ENCODE results near the gene ERC2. TPM values are rescaled to one million over a fixed set of nuclear protein-coding genes. Genes with fewer than 3 reads are reported as not detected.

ERC2 gene
- total and polyA plus RNA-seq, 9 donors, result 1.2 to 9.4 (median 5.4) TPM

- Histone ChIP-seq H3K27ac (no peak overlapping the region), H3K27me3 (no peaks in the 10 kb centered on the region), H3K4me3 (no peak overlapping the region), H3K9me3 (no peaks in the 10 kb centered on the region), H3K36me3 (no peaks in the 10 kb centered on the region), H3K4me1 (ENCODE audit: insufficient read depth) (peaks cover 2% of the 10 kb centered on the region)
- TF ChIP-seq CTCF (IDR thresholded peaks at IDR 0.05) (no peak), EP300 (IDR thresholded peaks at IDR 0.05) (no peak), POLR2A (IDR thresholded peaks at IDR 0.05) (no peak)
- no peak for DNase-seq
- WGBS, 3 donors, result 85 to 94% (median 94%) methylated on average over 1 of the region's 1 CpG
- intact Hi-C loops (cut with DNase I), result no loop called here
Measured at GRCh38 chr3:55630921-55631299, 837.4 kb downstream of the ERC2 start.

GRCh38 chr3:55630280-55630920 is 837.9 kb downstream of the ERC2 start:
- H3K36me3 ChIP-seq, result no peaks in the 10 kb centered on the region
- no peak for DNase-seq
- H3K27me3 ChIP-seq, result no peaks in the 10 kb centered on the region
- no peak overlapping the region for H3K27ac ChIP-seq
- no peak overlapping the region for H3K4me3 ChIP-seq
- peaks cover 2% of the 10 kb centered on the region for H3K4me1 ChIP-seq (ENCODE audit: insufficient read depth)
- TF ChIP-seq CTCF (IDR thresholded peaks at IDR 0.05) (no peak), EP300 (IDR thresholded peaks at IDR 0.05) (no peak), POLR2A (IDR thresholded peaks at IDR 0.05) (no peak)
- intact Hi-C loops (cut with DNase I), result no loop called here
- H3K9me3 ChIP-seq, result no peaks in the 10 kb centered on the region
- WGBS, 3 donors, result 95% methylated on average over 14 of the region's 14 CpGs

- no peaks in the 10 kb centered on the region for H3K9me3 ChIP-seq
- TF ChIP-seq CTCF (IDR thresholded peaks at IDR 0.05) (no peak), POLR2A (IDR thresholded peaks at IDR 0.05) (no peak), EP300 (IDR thresholded peaks at IDR 0.05) (no peak)
- intact Hi-C loops (cut with DNase I), result no loop called here
- no peaks in the 10 kb centered on the region for H3K27me3 ChIP-seq
- H3K4me3 ChIP-seq, result no peak overlapping the region
- no peak overlapping the region for H3K27ac ChIP-seq
- H3K36me3 ChIP-seq, result no peaks in the 10 kb centered on the region
- WGBS, 3 donors, result 3 to 18% (median 7%) methylated on average over 1 of the region's 1 CpG
- DNase-seq, result peak; percentile 25 to 69 (median 41)
- H3K4me1 ChIP-seq (ENCODE audit: insufficient read depth), result peaks cover 2% of the 10 kb centered on the region
Measured at GRCh38 chr3:55629432-55629831, 838.8 kb downstream of the ERC2 start.

GRCh38 chr3:55626279-55626665 is 842.0 kb downstream of the ERC2 start:
- H3K4me1 ChIP-seq (ENCODE audit: insufficient read depth), result peaks cover 2% of the 10 kb centered on the region
- TF ChIP-seq POLR2A (IDR thresholded peaks at IDR 0.05), result no peak
- TF ChIP-seq EP300 (IDR thresholded peaks at IDR 0.05), result no peak
- TF ChIP-seq CTCF (IDR thresholded peaks at IDR 0.05), result no peak
- WGBS, 3 donors, result 68 to 83% (median 77%) methylated on average over 2 of the region's 2 CpGs
- H3K27ac ChIP-seq, result no peak overlapping the region
- no peaks in the 10 kb centered on the region for H3K36me3 ChIP-seq
- H3K4me3 ChIP-seq, result no peak overlapping the region
- no peaks in the 10 kb centered on the region for H3K27me3 ChIP-seq
- DNase-seq, result no peak
- intact Hi-C loops (cut with DNase I), result no loop called here
- no peaks in the 10 kb centered on the region for H3K9me3 ChIP-seq

All from ovary (tissue), 9 donors.